ENCODE results near the gene KRT27. TPM values are rescaled to one million over a fixed set of nuclear protein-coding genes. Genes with fewer than 3 reads are reported as not detected.

The KRT27 gene
- total and polyA plus RNA-seq, 4 experiments from 2014 or later = not detected

DNA sequence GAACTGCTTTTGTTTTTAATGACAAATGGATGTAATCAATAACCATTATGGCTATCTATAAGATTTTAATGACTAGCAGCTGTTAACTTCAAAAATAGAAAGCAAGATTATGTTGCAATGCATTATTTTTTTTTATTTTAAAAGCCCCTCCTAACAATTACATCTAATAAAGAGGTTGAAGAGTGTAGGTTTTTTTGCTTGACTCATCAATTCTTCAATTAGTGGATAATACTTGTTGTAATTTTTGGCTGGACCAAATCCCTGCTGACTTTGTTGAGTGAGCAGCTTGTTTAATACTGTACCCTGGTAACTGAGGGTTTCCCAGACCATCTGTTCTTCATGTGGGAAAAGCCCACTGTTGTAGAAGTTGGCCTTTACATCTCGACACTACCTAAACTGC, 51.4 kb downstream of the KRT27 start:
- CTCF ChIA-PET (ENCODE audit: partially characterized antibody) = interaction anchor here (1.0 to 2.3 kb wide), 2 partner anchors 106 to 110 kb away, joined by 3 to 9 read pairs; no protein-coding TSS in a partner anchor
- H3K36me3 ChIP-seq (ENCODE audit: insufficient read depth, low read length) = no peaks in the 10 kb centered on the region
- Mint-ChIP-seq H3K27me3 (peaks cover 14 to 20% of the 10 kb centered on the region in 2 donors), H3K36me3 (no peaks in the 10 kb centered on the region), H3K27ac (no peak overlapping the region), H3K9me3 (no peaks in the 10 kb centered on the region), H3K4me1 (no peaks in the 10 kb centered on the region), H3K4me3 (no peak overlapping the region)
- H3K9me3 ChIP-seq (ENCODE audit: control insufficient read depth in 1 of 2, low read length in 2 of 2) = no peaks in the 10 kb centered on the region
- no peak overlapping the region for H3K27ac ChIP-seq (ENCODE audit: low read depth, low read length)
- intact Hi-C loops (cut with micrococcal nuclease) = no loop called here
- H3K4me3 ChIP-seq (ENCODE audit: low read length in 2 of 2) = no peak overlapping the region
- POLR2A ChIA-PET (ENCODE audit: partially characterized antibody) = no interaction called here
- no peak for DNase-seq
- no peaks in the 10 kb centered on the region for H3K4me1 ChIP-seq (ENCODE audit: insufficient read depth, low read length)
- peaks cover 10% of the 10 kb centered on the region for H3K27me3 ChIP-seq (ENCODE audit: insufficient read depth, low read length)

DNA sequence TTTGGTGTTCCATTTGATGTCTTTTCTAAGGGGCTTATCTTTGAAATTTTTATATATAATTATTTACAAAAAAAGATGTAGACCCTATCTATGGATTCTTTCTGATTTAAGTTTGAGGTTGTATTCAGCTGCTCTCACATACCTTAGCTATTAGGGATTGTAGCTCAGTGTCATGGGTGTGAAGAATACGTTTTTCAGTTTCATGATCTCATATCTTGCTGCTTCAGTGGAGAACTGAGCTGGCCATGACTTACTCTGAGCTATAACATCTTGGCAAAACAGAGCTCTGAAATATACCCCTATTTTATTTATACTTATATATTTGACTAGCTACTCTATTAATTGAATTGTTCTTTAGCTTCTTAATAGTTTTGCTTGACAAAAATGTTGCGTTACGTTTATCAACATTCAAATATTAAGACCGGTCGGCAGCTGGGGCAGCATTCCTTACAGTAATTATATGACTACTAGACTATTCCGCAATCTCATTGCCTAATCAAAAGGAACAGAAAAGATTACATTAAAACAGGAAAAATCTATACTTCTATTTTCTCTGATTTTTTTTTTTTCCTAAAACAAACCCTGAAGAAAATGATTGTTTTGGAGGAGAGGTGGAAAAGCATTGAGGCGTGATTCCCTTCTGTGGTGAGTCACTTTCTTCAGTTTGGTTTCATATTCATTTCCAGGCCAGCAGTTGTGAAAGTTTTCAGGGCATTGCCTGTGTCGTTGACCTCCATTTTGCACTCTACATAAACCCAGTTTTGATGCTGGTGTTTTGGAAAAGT, 54.7 kb downstream of the KRT27 start:
- POLR2A ChIA-PET (ENCODE audit: partially characterized antibody) = no interaction called here
- Mint-ChIP-seq H3K27ac (no peak overlapping the region), H3K9me3 (no peaks in the 10 kb centered on the region), H3K36me3 (no peaks in the 10 kb centered on the region), H3K4me1 (no peaks in the 10 kb centered on the region), H3K4me3 (no peak overlapping the region), H3K27me3 (peaks cover 14 to 16% of the 10 kb centered on the region in 2 donors)
- no peaks in the 10 kb centered on the region for H3K36me3 ChIP-seq (ENCODE audit: insufficient read depth, low read length)
- no peaks in the 10 kb centered on the region for H3K4me1 ChIP-seq (ENCODE audit: insufficient read depth, low read length)
- CTCF ChIA-PET (ENCODE audit: partially characterized antibody) = interaction anchor here (0.7 to 1.1 kb wide), 10 partner anchors 8 to 369 kb away, joined by 3 to 10 read pairs (median 3); no protein-coding TSS in a partner anchor
- intact Hi-C loops (cut with micrococcal nuclease) = loop anchor here (1.0 to 10.0 kb wide), 3 partner anchors 79 to 163 kb away; partner anchors contain the start of gene CCR7
- H3K4me3 ChIP-seq (ENCODE audit: low read length in 2 of 2) = no peak overlapping the region
- H3K9me3 ChIP-seq (ENCODE audit: control insufficient read depth in 1 of 2, low read length in 2 of 2) = no peaks in the 10 kb centered on the region
- no peak overlapping the region for H3K27ac ChIP-seq (ENCODE audit: low read depth, low read length)
- peaks cover 10% of the 10 kb centered on the region for H3K27me3 ChIP-seq (ENCODE audit: insufficient read depth, low read length)
- no peak for DNase-seq

DNA sequence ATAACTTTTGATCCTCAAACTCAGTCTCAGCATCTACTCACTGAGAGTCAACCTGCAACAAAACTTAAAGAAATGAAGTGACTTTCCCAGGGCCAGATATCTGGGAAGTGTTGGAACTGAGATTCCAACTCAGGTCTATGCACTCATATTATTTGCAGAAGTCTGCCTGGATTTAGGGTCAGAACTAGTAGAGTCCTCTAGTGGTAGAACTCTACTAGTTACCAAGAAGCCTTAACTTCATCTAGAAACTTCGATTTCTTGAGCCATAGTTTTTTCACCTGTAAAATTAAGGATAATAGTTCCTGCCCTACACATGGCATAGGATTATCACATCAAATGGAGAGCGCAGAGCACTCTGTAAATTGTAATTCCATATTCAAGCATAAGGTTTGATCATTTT, 55.4 kb downstream of the KRT27 start:
- DNase-seq = peak in 4 of 5 donors; percentile 11 to 27 (median 17)
- ChIA-PET POLR2A (ENCODE audit: partially characterized antibody) (no interaction called here), CTCF (ENCODE audit: partially characterized antibody) (interaction anchor here (0.7 to 1.4 kb wide), 7 partner anchors 8 to 369 kb away, joined by 3 to 10 read pairs (median 3); no protein-coding TSS in a partner anchor)
- H3K27me3 Mint-ChIP-seq = peaks cover 14 to 19% of the 10 kb centered on the region in 2 donors
- H3K36me3 Mint-ChIP-seq = no peaks in the 10 kb centered on the region
- H3K4me1 ChIP-seq (ENCODE audit: insufficient read depth, low read length) = no peaks in the 10 kb centered on the region
- H3K36me3 ChIP-seq (ENCODE audit: insufficient read depth, low read length) = no peaks in the 10 kb centered on the region
- H3K4me1 Mint-ChIP-seq = no peaks in the 10 kb centered on the region
- H3K4me3 Mint-ChIP-seq = no peak overlapping the region
- H3K27me3 ChIP-seq (ENCODE audit: insufficient read depth, low read length) = peaks cover 10% of the 10 kb centered on the region
- no peaks in the 10 kb centered on the region for H3K9me3 Mint-ChIP-seq
- no peak overlapping the region for H3K4me3 ChIP-seq (ENCODE audit: low read length in 2 of 2)
- H3K27ac ChIP-seq (ENCODE audit: low read depth, low read length) = no peak overlapping the region
- no peak overlapping the region for H3K27ac Mint-ChIP-seq
- no peaks in the 10 kb centered on the region for H3K9me3 ChIP-seq (ENCODE audit: control insufficient read depth in 1 of 2, low read length in 2 of 2)
- intact Hi-C loops (cut with micrococcal nuclease) = loop anchor here (1.0 to 10.0 kb wide), 3 partner anchors 79 to 162 kb away; partner anchors contain the start of gene CCR7

Other genes starting within 250 kb of the KRT27 start
- gene CCR7, start 217.1 kb downstream of the KRT27 start, total RNA-seq = 100 to 1,000 TPM; 268 to 269 TPM
- gene CCR7, start 217.1 kb downstream of the KRT27 start, polyA plus RNA-seq = 100 to 1,000 TPM; 436 to 502 TPM
- 10 to 100 TPM; 87.6 to 91.0 TPM for gene SMARCE1, start 134.7 kb downstream of the KRT27 start, total RNA-seq
- 100 to 1,000 TPM; 148 to 197 TPM for gene SMARCE1, start 134.7 kb downstream of the KRT27 start, polyA plus RNA-seq
- not detected for gene KRT222, start 117.4 kb downstream of the KRT27 start, total RNA-seq
- not detected for gene KRT222, start 117.4 kb downstream of the KRT27 start, polyA plus RNA-seq
- not detected for gene KRT24, start 78.8 kb downstream of the KRT27 start, total RNA-seq
- gene KRT24, start 78.8 kb downstream of the KRT27 start, polyA plus RNA-seq = not detected
- not detected for gene KRT25, start 27.2 kb downstream of the KRT27 start, total RNA-seq
- not detected for gene KRT25, start 27.2 kb downstream of the KRT27 start, polyA plus RNA-seq
- gene KRT26, start 10.3 kb downstream of the KRT27 start, total RNA-seq = not detected
- gene KRT26, start 10.3 kb downstream of the KRT27 start, polyA plus RNA-seq = not detected
- gene KRT28, start 17.4 kb upstream of the KRT27 start, total RNA-seq = not detected
- gene KRT28, start 17.4 kb upstream of the KRT27 start, polyA plus RNA-seq = not detected
- gene KRT10, start 40.1 kb upstream of the KRT27 start, total RNA-seq = 10 to 100 TPM; 37.6 to 40.4 TPM
- 100 to 1,000 TPM; 141 to 181 TPM for gene KRT10, start 40.1 kb upstream of the KRT27 start, polyA plus RNA-seq
- not detected for gene KRT12, start 84.7 kb upstream of the KRT27 start, total RNA-seq
- gene KRT12, start 84.7 kb upstream of the KRT27 start, polyA plus RNA-seq = not detected
- gene KRT20, start 102.7 kb upstream of the KRT27 start, total RNA-seq = not detected
- gene KRT20, start 102.7 kb upstream of the KRT27 start, polyA plus RNA-seq = not detected
- not detected for gene KRT23, start 155.1 kb upstream of the KRT27 start, total RNA-seq
- gene KRT23, start 155.1 kb upstream of the KRT27 start, polyA plus RNA-seq = under 1 TPM in 1 of 2 donors, not detected in 1; 0.15 TPM
- gene KRT39, start 184.4 kb upstream of the KRT27 start, total RNA-seq = not detected
- gene KRT39, start 184.4 kb upstream of the KRT27 start, polyA plus RNA-seq = not detected
- gene KRT40, start 201.8 kb upstream of the KRT27 start, total RNA-seq = not detected
- gene KRT40, start 201.8 kb upstream of the KRT27 start, polyA plus RNA-seq = not detected
- not detected for gene KRTAP3-3, start 211.6 kb upstream of the KRT27 start, total RNA-seq
- gene KRTAP3-3, start 211.6 kb upstream of the KRT27 start, polyA plus RNA-seq = not detected
- not detected for gene KRTAP3-2, start 217.4 kb upstream of the KRT27 start, total RNA-seq
- not detected for gene KRTAP3-2, start 217.4 kb upstream of the KRT27 start, polyA plus RNA-seq
- gene KRTAP3-1, start 226.6 kb upstream of the KRT27 start, total RNA-seq = not detected
- gene KRTAP3-1, start 226.6 kb upstream of the KRT27 start, polyA plus RNA-seq = not detected
- gene KRTAP1-5, start 244.7 kb upstream of the KRT27 start, total RNA-seq = not detected
- gene KRTAP1-5, start 244.7 kb upstream of the KRT27 start, polyA plus RNA-seq = not detected
- gene KRTAP1-4, start 247.6 kb upstream of the KRT27 start, total RNA-seq = not detected
- not detected for gene KRTAP1-4, start 247.6 kb upstream of the KRT27 start, polyA plus RNA-seq